Epithelial cell of proximal tubule (primary cell): Measurements from ENCODE around the gene LRRC43. TPM values are rescaled to one million over a fixed set of nuclear protein-coding genes. Genes with fewer than 3 reads are reported as not detected.

Source experiments
- DNase-seq: peaks from one replicate; pipeline ENCODE4 v3.0.0-alpha.2; 2011; ENCODE audit warnings: low read depth
- H3K4me3 ChIP-seq: 2 replicates; pipeline ENCODE4 v1.5.1; 2011; ENCODE audit warnings: low read depth, mild to moderate bottlenecking, low read length
- CTCF ChIP-seq: conservative IDR thresholded peaks from 2 replicates; pipeline ENCODE4 v1.5.1; 2012; ENCODE audit warnings: low read depth, mild to moderate bottlenecking, low read length
- total RNA-seq: library from RNA; depleted of rRNA; stranded (reverse); fragments of >200 nt; gene quantifications from 2 replicates; pipeline ENCODE4 v1.2.3, GENCODE V29; 2015

The LRRC43 gene
- total RNA-seq, 1 donor from 2014 or later, result not detected

GRCh38 chr12:122183588-122183940 lies 641 bp downstream of the LRRC43 start:
- no peak for TF ChIP-seq CTCF
- H3K4me3 ChIP-seq, result peak overlapping the region; percentile 55
- DNase-seq, result no peak

- no peak for DNase-seq
- no peak overlapping the region for H3K4me3 ChIP-seq
- no peak for TF ChIP-seq CTCF
Measured at GRCh38 chr12:122184517-122184916, 1.6 kb downstream of the LRRC43 start.

GRCh38 chr12:122185079-122185478 lies 2.2 kb downstream of the LRRC43 start:
- no peak overlapping the region for H3K4me3 ChIP-seq
- no peak for TF ChIP-seq CTCF
- DNase-seq, result no peak

- TF ChIP-seq CTCF, result no peak
- no peak overlapping the region for H3K4me3 ChIP-seq
- no peak for DNase-seq
Measured at GRCh38 chr12:122185494-122186082, 2.7 kb downstream of the LRRC43 start.

GRCh38 chr12:122187466-122187865 lies 4.5 kb downstream of the LRRC43 start:
- no peak for DNase-seq
- no peak for TF ChIP-seq CTCF
- H3K4me3 ChIP-seq, result no peak overlapping the region

GRCh38 chr12:122189626-122190475 lies 6.9 kb downstream of the LRRC43 start:
- no peak for TF ChIP-seq CTCF
- DNase-seq, result no peak

More at GRCh38 chr12:122189626-122190475, 6.9 kb downstream of the LRRC43 start:
- H3K4me3 ChIP-seq, result no peak overlapping the region
